ENCODE measurements around the gene CACTIN.
"Not testable (repeated sequence)": the region's sequence is repeated elsewhere in the genome, so short reads cannot be mapped to it uniquely, and the experiment has no call there.

CACTIN gene

DNA sequence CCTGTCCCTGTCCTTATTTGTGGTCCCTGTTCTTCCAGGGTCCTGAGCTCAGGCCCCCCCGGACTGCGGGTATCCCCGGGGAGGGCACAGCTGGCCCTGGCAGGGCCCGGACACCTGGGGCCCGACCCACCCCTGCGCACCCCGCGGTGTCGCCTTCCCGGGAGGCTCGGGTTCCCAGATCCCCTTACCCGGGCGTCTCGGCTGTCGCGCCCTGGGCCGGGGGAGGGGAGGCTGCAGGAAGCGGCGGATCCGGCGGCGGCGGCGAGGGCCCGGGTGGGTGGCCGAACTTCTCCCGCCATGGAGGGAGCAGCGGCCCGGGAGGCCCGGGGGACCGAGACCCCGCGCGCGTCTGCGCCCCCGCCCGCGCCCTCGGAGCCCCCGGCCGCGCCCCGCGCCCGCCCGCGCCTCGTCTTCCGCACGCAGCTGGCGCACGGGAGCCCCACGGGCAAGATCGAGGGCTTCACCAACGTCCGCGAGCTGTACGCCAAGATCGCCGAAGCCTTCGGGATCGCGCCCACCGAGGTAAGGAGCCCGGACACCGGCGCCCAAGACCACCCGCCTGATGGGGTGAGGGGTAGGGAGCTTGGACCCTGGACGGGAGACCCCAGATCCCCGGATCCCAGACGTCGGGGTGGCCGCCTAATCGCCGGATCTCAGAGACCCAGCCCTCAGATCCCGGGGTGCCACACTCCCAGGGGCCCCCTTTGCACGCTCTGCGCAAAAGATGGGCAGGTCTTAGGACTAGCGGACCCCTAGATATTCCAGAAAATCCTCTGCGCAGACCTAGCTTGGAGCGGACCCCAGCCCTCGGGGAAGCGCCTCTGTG, 41.1 kb downstream of the CACTIN start, which contains the start of gene GIPC3:
Gene GIPC3, plus strand, starts transcription at position 178 of the 826 bp plus-strand sequence. Its CDS starts 120 bp downstream, at position 298.
- no peak within 1 kb of the TSS for H3K4me3 ChIP-seq (ENCODE audit: low read depth, low read length)
- TF ChIP-seq, protein P1, sequence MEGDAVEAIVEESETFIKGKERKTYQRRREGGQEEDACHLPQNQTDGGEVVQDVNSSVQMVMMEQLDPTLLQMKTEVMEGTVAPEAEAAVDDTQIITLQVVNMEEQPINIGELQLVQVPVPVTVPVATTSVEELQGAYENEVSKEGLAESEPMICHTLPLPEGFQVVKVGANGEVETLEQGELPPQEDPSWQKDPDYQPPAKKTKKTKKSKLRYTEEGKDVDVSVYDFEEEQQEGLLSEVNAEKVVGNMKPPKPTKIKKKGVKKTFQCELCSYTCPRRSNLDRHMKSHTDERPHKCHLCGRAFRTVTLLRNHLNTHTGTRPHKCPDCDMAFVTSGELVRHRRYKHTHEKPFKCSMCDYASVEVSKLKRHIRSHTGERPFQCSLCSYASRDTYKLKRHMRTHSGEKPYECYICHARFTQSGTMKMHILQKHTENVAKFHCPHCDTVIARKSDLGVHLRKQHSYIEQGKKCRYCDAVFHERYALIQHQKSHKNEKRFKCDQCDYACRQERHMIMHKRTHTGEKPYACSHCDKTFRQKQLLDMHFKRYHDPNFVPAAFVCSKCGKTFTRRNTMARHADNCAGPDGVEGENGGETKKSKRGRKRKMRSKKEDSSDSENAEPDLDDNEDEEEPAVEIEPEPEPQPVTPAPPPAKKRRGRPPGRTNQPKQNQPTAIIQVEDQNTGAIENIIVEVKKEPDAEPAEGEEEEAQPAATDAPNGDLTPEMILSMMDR (IDR thresholded peaks at IDR 0.05; ENCODE audit: low read depth, low read length, missing control alignments) = no peak
- DNase-seq (ENCODE audit: low read depth) = no peak

DNA sequence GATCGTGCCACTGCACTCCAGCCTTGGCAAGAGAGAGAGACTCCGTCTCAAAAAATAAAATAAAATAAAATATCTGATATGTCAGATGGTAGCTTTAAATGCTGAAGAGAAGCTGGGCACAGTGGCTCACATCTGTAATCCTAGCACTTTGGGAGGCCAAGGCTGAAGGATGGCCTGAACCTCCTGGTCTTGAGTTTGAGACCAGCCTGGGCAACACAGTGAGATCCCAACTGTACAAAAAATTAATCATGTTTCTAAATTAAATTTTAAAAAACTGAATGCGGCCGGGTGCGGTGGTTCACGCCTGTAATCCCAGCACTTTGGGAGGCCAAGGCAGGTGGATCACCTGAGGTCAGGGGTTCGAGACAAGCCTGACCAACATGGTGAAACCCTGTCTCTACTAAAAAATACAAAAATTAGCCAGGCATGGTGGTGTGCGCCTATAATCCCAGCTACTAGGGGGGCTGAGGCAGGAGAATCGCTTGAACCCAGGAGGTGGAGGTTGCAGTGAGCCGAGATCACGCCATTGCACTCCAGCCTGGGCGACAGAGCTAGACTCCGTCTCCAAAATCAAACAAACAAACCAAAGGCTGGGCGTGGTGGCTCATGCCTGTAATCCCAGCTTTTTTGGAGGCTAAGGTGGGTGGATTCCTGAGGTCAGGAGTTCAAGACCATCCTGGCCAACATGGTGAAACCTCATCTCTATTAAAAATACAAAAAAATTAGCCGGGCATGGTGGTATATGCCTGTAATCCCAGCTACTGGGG, 42.4 kb downstream of the CACTIN start:
- not testable (repeated sequence) for H3K4me3 ChIP-seq (ENCODE audit: low read depth, low read length); DNase-seq (ENCODE audit: low read depth)

DNA sequence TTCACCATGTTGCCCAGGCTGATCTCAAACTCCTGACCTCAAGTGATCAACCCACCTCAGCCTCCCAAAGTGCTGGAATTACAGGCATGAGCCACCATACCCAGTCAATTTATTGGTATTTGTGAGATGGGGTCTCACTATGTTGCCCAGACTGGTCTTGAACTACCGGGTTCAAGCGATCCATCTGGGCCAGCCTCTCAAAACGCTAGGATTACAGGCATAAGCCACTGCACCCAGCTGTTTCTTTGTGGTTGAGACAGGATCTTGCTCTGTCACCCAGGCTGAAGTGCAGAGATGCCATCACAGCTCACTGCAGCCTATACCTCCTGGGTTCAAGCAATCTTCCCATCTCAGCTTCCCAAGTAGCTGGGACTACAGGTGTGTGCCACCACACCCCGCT, 44.8 kb downstream of the CACTIN start:
- H3K4me3 ChIP-seq (ENCODE audit: low read depth, low read length); DNase-seq (ENCODE audit: low read depth): not testable (repeated sequence)

DNA sequence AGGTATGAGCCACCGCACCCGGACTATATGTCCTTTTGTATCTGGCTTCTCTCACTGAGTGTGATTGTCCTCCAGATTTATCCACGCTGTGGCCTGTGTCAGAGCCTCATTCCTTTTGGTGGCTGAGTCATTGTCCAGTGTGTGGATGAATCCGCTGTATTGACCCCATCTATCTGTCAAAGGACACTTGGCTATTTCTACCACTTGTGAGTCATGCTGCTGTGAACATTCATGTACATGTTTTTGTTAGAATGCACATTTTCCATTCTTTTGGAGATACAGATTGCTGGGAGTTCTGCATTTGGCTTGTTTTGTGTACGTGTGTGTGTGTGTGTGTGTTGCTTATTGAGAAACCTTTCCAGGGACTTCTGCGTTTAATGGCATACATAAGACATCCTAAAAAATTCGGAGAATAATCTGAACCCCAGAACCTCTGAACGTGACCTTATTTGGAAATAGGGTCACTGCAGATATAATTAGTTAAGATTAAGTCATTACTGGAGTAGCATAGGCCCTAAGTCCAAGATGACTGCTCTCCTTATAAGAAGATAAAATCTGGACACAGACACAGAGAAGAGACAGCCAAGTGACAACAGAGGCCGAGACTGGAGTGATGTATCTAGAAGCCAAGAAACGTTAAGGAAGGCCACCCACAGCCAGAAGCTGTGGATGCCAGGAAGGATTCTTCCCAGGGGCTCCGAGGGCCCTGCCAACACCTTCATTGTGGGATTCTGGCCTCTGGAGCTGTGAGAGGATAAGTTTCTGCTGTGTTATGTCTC, 46.2 kb downstream of the CACTIN start:
- no peak for DNase-seq (ENCODE audit: low read depth)
- TF ChIP-seq, protein P1 (IDR thresholded peaks at IDR 0.05; ENCODE audit: low read depth, low read length, missing control alignments) = no peak
- no peak overlapping the region for H3K4me3 ChIP-seq (ENCODE audit: low read depth, low read length)

DNA sequence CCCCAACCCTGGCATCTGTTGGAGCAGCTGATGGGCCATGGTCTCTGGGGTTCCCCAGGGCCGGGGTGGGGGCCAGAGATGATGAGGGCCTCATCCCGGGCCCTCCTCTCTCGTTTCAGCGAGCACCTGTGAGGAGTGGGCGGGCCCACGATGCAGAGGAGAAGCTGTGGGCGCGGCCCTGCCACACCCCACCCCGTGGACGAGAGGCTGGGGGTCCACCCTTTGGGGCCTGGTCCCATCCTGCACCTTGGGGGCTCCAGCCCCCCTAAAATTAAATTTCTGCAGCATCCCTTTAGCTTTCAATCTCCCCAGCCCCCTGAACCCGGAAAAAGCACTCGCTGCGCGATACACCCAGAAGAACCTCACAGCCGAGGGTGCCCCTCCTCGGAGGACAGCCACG, 48.2 kb downstream of the CACTIN start:
- TF ChIP-seq, protein P1 (IDR thresholded peaks at IDR 0.05; ENCODE audit: low read depth, low read length, missing control alignments) = no peak
- DNase-seq (ENCODE audit: low read depth) = no peak
- no peak overlapping the region for H3K4me3 ChIP-seq (ENCODE audit: low read depth, low read length)

DNA sequence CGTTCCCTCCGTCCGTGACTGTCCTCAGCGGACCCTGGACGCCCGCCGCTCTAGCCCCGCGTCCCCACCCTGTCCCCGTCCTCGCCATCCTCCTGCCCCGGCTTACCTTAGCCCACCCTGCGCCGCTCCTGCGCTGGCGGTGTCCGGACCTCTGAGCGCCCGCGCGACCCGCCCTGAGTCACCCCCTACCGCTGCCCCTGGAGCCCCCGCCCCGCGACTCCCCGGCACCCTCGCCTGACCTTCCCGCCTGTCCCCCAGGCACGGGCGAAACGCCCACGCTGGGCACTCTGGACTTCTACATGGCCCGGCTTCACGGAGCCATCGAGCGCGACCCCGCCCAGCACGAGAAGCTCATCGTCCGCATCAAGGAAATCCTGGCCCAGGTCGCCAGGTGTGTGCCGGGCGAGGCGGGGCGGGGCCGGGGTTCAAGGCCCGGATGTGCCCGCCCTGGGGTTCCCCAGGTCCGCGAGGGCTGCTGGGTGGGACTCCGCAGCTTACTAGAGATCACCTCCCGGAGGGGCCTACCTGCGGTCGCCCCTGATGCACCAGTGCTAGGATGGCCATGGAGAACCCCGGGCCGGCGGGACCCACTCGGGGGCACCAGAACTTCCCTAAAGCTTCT, 48.8 kb downstream of the CACTIN start:
- no peak for DNase-seq (ENCODE audit: low read depth)
- no peak overlapping the region for H3K4me3 ChIP-seq (ENCODE audit: low read depth, low read length)
- TF ChIP-seq, protein P1 (IDR thresholded peaks at IDR 0.05; ENCODE audit: low read depth, low read length, missing control alignments) = no peak

DNA sequence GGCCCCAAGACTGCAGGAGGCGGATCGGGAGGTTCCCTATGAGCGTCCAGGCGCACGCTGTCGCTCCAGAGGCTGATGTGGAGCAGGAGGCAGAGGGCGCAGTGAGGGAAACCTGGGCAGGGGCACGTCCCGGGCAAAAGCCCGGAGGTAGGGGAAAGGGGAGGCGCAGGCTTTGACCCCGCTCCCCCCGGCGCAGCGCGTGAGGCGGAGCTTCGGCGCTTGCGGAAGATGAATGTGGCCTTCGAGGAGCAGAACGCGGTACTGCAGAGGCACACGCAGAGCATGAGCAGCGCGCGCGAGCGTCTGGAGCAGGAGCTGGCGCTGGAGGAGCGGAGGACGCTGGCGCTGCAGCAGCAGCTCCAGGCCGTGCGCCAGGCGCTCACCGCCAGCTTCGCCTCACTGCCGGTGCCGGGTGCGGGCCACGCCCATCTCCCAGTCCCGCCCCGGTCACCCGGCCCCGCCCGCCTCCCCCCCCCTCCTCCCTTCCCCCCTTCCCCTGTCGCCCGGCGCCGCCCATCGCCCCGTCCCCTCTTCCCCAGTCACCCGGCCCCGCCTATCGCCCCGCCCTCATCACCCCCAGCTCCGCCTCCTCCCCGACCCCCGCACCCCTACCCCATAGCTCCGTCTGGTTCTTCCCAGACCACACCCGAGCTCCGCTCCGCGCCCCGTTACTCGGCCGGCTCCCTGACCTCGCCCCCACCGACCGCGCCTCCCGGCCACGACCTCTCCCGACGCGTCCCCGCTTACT, 49.7 kb downstream of the CACTIN start:
- TF ChIP-seq, protein P1 (IDR thresholded peaks at IDR 0.05; ENCODE audit: low read depth, low read length, missing control alignments) = no peak
- DNase-seq (ENCODE audit: low read depth) = no peak
- no peak overlapping the region for H3K4me3 ChIP-seq (ENCODE audit: low read depth, low read length)
